ENCODE data around the gene PDRG1.
"Not testable (repeated sequence)": the region's sequence is repeated elsewhere in the genome, so short reads cannot be mapped to it uniquely, and the experiment has no call there.

PDRG1 gene

GRCh38 chr20:31927627-31928159 is 24.2 kb downstream of the PDRG1 start:
- Histone ChIP-seq H3K9ac (ENCODE audit: low read depth, low read length) (no peak overlapping the region), H3K4me1 (ENCODE audit: insufficient read depth, low read length) (peaks cover 9% of the 10 kb centered on the region), H3K36me3 (ENCODE audit: insufficient read depth, low read length) (no peaks in the 10 kb centered on the region), H3K9me3 (ENCODE audit: control insufficient read depth, insufficient read depth, low read length) (no peaks in the 10 kb centered on the region)

- no peak overlapping the region for H3K9ac ChIP-seq (ENCODE audit: low read depth, low read length)
- peaks cover 9% of the 10 kb centered on the region for H3K4me1 ChIP-seq (ENCODE audit: insufficient read depth, low read length)
- H3K36me3 ChIP-seq (ENCODE audit: insufficient read depth, low read length) = no peaks in the 10 kb centered on the region
- H3K9me3 ChIP-seq (ENCODE audit: control insufficient read depth, insufficient read depth, low read length) = no peaks in the 10 kb centered on the region
Observed at GRCh38 chr20:31926493-31926892, 25.4 kb downstream of the PDRG1 start.

- Histone ChIP-seq H3K4me1 (ENCODE audit: insufficient read depth, low read length) (peaks cover 9% of the 10 kb centered on the region), H3K36me3 (ENCODE audit: insufficient read depth, low read length) (no peaks in the 10 kb centered on the region), H3K9me3 (ENCODE audit: control insufficient read depth, insufficient read depth, low read length) (no peaks in the 10 kb centered on the region), H3K9ac (ENCODE audit: low read depth, low read length) (no peak overlapping the region)
Observed at GRCh38 chr20:31925631-31926030, 26.2 kb downstream of the PDRG1 start.

- no peaks in the 10 kb centered on the region for H3K9me3 ChIP-seq (ENCODE audit: control insufficient read depth, insufficient read depth, low read length)
- H3K9ac ChIP-seq (ENCODE audit: low read depth, low read length) = no peak overlapping the region
- H3K36me3 ChIP-seq (ENCODE audit: insufficient read depth, low read length) = no peaks in the 10 kb centered on the region
- H3K4me1 ChIP-seq (ENCODE audit: insufficient read depth, low read length) = peaks cover 12% of the 10 kb centered on the region
Observed at GRCh38 chr20:31924561-31924960, 27.3 kb downstream of the PDRG1 start.

- peaks cover 18% of the 10 kb centered on the region for H3K4me1 ChIP-seq (ENCODE audit: insufficient read depth, low read length)
- H3K9ac ChIP-seq (ENCODE audit: low read depth, low read length) = no peak overlapping the region
- no peaks in the 10 kb centered on the region for H3K9me3 ChIP-seq (ENCODE audit: control insufficient read depth, insufficient read depth, low read length)
- H3K36me3 ChIP-seq (ENCODE audit: insufficient read depth, low read length) = no peaks in the 10 kb centered on the region
Observed at GRCh38 chr20:31923388-31924331, 28.2 kb downstream of the PDRG1 start.

- Histone ChIP-seq H3K36me3 (ENCODE audit: insufficient read depth, low read length) (no peaks in the 10 kb centered on the region), H3K4me1 (ENCODE audit: insufficient read depth, low read length) (peaks cover 22% of the 10 kb centered on the region), H3K9ac (ENCODE audit: low read depth, low read length) (no peak overlapping the region)
Observed at GRCh38 chr20:31922588-31922987, 29.3 kb downstream of the PDRG1 start.

GRCh38 chr20:31922181-31922580 is 29.7 kb downstream of the PDRG1 start:
- peaks cover 22% of the 10 kb centered on the region for H3K4me1 ChIP-seq (ENCODE audit: insufficient read depth, low read length)
- no peaks in the 10 kb centered on the region for H3K36me3 ChIP-seq (ENCODE audit: insufficient read depth, low read length)
- H3K9me3 ChIP-seq (ENCODE audit: control insufficient read depth, insufficient read depth, low read length) = no peaks in the 10 kb centered on the region

More at GRCh38 chr20:31922588-31922987, 29.3 kb downstream of the PDRG1 start:
- H3K9me3 ChIP-seq (ENCODE audit: control insufficient read depth, insufficient read depth, low read length) = no peaks in the 10 kb centered on the region

GRCh38 chr20:31921480-31921879 is 30.4 kb downstream of the PDRG1 start:
- H3K36me3 ChIP-seq (ENCODE audit: insufficient read depth, low read length); H3K9ac ChIP-seq (ENCODE audit: low read depth, low read length); H3K9me3 ChIP-seq (ENCODE audit: control insufficient read depth, insufficient read depth, low read length): not testable (repeated sequence)
- peaks cover 22% of the 10 kb centered on the region for H3K4me1 ChIP-seq (ENCODE audit: insufficient read depth, low read length)

More at GRCh38 chr20:31922181-31922580, 29.7 kb downstream of the PDRG1 start:
- no peak overlapping the region for H3K9ac ChIP-seq (ENCODE audit: low read depth, low read length)

GRCh38 chr20:31920275-31920855 is 31.5 kb downstream of the PDRG1 start:
- no peaks in the 10 kb centered on the region for H3K9me3 ChIP-seq (ENCODE audit: control insufficient read depth, insufficient read depth, low read length)
- no peaks in the 10 kb centered on the region for H3K36me3 ChIP-seq (ENCODE audit: insufficient read depth, low read length)
- peaks cover 22% of the 10 kb centered on the region for H3K4me1 ChIP-seq (ENCODE audit: insufficient read depth, low read length)
- H3K9ac ChIP-seq (ENCODE audit: low read depth, low read length) = no peak overlapping the region

GRCh38 chr20:31919410-31920155 is 32.3 kb downstream of the PDRG1 start:
- Histone ChIP-seq H3K36me3 (ENCODE audit: insufficient read depth, low read length) (no peaks in the 10 kb centered on the region), H3K9ac (ENCODE audit: low read depth, low read length) (no peak overlapping the region), H3K9me3 (ENCODE audit: control insufficient read depth, insufficient read depth, low read length) (no peaks in the 10 kb centered on the region), H3K4me1 (ENCODE audit: insufficient read depth, low read length) (peaks cover 24% of the 10 kb centered on the region)

- H3K9me3 ChIP-seq (ENCODE audit: control insufficient read depth, insufficient read depth, low read length) = no peaks in the 10 kb centered on the region
- no peak overlapping the region for H3K9ac ChIP-seq (ENCODE audit: low read depth, low read length)
- peaks cover 24% of the 10 kb centered on the region for H3K4me1 ChIP-seq (ENCODE audit: insufficient read depth, low read length)
- H3K36me3 ChIP-seq (ENCODE audit: insufficient read depth, low read length) = no peaks in the 10 kb centered on the region
Observed at GRCh38 chr20:31918466-31919105, 33.3 kb downstream of the PDRG1 start.

- H3K9me3 ChIP-seq (ENCODE audit: control insufficient read depth, insufficient read depth, low read length); H3K9ac ChIP-seq (ENCODE audit: low read depth, low read length); H3K36me3 ChIP-seq (ENCODE audit: insufficient read depth, low read length): not testable (repeated sequence)
- H3K4me1 ChIP-seq (ENCODE audit: insufficient read depth, low read length) = peaks cover 18% of the 10 kb centered on the region
Observed at GRCh38 chr20:31917962-31918412, 33.9 kb downstream of the PDRG1 start.

- H3K9ac ChIP-seq (ENCODE audit: low read depth, low read length) = no peak overlapping the region
- peaks cover 27% of the 10 kb centered on the region for H3K4me1 ChIP-seq (ENCODE audit: insufficient read depth, low read length)
- no peaks in the 10 kb centered on the region for H3K9me3 ChIP-seq (ENCODE audit: control insufficient read depth, insufficient read depth, low read length)
- no peaks in the 10 kb centered on the region for H3K36me3 ChIP-seq (ENCODE audit: insufficient read depth, low read length)
Observed at GRCh38 chr20:31916708-31917107, 35.1 kb downstream of the PDRG1 start.
